Fibroblast of skin of left quadriceps (primary cell): ENCODE measurements around the gene FURIN.
"Not testable (repeated sequence)": the region's sequence is repeated elsewhere in the genome, so short reads cannot be mapped to it uniquely, and the experiment has no call there.

Source experiments
- DNase-seq, 2 experiments: peaks; one replicate each; pipeline ENCODE4 v3.0.0-alpha.2; 2013; ENCODE audit warnings: low read depth in 2 of 2

FURIN gene

DNA sequence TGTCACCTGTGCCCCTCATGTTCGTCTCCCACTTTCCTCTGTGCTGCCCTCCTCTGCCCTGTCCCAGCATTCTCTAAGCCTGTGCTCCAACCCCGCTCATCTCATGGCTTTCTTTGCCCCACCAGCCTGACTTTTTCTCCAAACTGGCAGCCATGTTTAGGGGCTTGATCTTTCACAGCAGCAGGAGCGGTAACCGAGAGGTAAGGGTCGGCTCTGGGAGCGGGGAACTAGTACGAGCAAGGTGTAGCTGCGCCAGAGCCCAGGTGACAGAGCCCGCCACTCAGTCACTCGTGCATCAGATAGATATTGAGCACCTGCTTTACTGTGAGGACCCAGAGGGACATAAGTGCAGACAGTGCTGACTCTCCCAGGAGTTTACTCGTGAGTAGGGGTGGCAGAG lies 48.1 kb downstream of the FURIN start:
- no peak for DNase-seq

DNA sequence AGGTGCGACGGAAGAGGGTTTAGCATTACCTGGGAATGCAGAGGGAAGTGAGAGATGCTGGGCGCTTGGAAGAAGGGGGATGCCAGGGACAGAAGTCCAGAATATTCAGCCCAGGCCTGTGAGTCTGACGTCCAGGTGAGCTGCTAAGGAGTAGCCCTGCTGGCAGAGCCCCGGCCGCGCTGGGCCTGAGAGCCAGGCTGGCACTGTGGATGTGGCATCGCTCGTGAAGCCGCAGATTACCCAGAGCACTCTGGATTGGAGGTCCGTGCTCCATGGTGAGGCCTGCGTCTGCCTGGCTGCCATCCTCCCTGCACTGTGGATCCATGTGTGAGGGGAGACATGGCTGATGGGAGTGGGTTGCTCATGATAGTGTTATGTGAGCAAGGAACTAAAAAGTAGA lies 49.2 kb downstream of the FURIN start:
- no peak for DNase-seq

DNA sequence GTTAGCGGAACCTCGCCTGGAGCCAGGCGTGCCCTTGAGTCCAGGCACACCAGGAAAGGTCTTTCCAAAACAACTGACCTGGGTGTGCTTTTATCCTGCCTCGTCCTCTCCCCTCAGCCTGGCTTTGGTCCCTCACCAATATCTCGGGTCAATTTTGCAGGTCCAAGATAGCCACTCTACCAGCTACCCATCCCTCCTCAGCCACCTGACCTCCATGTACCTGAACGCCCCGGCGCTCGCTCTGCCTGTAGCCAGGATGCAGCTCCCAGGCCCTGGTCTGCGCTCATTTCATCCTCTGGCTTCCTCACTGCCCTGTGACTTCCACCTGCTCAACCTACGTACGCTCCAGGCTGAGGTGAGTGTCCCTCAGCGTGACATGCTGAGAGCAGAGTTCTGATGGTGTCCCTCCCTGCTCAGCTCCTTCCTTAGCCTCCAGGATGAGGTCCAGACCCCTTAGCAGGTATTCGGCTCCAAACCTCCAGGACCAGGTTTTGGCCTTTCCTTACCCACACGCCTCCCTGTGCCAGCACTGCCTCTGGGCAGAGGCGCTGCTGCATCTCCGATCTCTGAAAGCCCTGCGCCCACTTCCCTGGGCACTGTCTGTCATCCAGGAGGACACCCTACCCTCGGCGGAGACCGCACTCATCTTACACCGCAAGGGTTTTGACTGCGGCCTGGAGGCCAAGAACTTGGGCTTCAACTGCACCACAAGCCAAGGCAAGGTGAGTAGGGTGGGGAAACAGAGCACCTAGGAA lies 49.8 kb downstream of the FURIN start:
- no peak for DNase-seq

DNA sequence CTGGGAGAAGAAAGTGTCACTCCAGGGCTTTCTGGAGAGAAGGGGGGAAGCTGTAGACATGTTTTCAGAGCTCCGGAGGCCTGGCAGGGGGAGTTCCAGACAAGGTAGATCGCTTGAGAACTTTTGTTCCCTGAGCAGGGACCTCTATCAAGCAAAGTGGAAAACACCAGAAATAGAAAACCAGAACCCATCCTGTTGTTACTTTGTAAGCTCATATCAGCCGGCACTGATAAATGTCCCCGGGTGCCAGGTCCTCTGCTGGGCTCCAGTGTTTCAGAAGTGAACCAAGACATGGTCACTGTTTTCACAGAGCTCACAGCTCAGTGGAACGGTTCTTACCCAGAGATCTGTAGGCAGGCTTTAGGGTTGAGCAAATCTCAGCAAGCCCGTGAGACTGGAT lies 50.4 kb downstream of the FURIN start:
- no peak for DNase-seq

DNA sequence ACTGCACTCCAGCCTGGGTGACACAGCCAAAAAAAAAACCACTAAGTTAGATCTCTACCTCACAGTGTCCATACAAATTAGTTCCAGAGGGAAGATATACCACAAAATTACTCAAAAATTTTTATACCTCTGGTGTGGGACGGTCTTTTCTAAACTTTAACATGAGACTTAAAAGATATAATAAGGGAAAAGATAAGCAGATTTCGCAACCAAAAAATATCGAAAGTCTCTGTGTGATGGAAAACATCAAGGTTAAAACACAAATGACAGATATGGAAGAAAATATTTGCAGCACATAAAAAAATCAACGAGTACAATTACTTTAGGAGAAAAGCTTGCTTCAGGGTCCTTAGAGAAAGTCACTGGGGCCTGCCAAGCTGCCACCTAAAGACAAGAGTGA lies 53.5 kb downstream of the FURIN start:
- DNase-seq = no peak

DNA sequence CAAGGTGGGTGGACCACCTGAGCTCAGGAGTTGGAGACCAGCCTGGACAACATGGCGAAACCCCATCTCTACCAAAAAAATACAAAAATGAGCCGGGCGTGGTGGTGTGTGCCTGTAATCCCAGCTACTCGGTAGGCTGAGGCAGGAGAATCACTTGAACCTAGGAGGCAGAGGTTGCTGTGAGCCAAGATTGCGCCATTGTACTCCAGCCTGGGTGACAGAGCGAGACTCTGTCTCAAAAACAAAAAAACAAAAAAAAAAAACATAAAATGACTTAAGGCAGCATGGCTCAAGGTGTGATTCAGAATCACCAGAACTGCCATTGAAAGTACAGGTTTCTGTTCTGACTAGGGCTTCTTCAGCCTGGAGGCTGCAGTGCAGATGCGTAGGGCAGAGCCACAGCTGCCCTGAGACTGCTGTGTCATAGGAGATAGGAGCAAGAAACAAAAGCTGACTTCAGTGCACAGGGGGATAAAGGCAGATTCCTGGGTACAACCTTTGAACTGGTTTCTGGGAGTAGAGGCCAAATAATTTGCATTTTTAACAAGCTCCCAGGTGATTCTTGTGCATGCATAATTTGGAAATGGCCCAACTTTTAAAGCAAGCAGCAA lies 54.4 kb downstream of the FURIN start:
- not testable (repeated sequence) for DNase-seq

DNA sequence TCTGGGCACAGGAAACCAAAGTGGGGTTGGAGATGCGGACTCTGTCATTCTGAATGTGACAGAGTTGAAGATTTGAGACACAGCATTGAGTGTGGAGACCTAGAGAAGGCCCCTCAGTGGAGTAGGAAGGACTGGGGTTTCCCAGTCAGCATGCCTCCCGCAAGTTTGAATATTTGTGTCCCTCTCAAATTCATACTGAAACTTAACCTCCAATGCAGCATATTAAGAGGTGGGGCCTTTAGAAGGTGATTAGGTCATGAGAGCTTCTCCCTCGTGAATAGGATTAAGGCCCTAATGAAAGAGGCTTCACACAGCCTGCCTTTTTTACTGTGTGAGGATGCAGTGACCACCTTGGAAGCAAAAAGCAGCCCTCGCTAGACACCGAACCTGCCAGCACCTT lies 56.0 kb downstream of the FURIN start:
- no peak for DNase-seq

DNA sequence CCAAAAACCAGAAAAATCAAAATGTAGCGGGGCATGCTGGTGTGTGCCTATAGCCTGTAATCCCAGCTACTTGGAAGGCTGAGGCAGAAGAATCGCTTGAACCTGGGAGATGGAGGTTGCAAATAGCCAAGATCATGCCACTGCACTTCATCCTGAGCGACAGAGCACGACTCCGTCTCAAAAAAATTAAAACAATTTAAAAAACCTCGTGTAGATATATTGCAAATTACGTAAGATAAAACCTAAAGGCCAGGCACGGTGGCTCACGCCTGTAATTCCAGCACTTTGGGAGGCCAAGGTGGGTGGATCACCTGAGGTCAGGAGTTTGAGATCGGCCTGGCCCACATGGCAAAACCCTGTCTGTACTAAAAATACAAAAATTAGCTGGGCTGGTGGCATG lies 58.4 kb downstream of the FURIN start:
- DNase-seq = not testable (repeated sequence)

DNA sequence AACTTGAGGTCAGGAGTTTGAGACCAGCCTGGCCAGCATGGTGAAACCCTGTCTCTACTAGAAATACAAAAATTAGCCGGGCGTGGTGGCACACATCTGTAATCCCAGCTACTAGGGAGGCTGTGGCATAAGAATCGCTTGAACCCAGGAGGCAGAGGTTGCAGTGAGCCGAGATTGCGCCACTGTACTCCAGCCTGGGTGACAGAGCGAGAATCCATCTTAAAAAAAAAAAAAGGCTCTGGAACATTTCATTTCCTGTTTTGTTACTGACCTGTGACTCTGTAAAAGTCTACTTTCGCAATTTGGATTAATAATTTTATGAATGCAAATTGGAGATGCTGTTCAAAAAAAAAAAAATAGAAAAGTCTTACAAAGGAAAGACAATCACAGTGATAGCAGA lies 59.7 kb downstream of the FURIN start:
- not testable (repeated sequence) for DNase-seq

DNA sequence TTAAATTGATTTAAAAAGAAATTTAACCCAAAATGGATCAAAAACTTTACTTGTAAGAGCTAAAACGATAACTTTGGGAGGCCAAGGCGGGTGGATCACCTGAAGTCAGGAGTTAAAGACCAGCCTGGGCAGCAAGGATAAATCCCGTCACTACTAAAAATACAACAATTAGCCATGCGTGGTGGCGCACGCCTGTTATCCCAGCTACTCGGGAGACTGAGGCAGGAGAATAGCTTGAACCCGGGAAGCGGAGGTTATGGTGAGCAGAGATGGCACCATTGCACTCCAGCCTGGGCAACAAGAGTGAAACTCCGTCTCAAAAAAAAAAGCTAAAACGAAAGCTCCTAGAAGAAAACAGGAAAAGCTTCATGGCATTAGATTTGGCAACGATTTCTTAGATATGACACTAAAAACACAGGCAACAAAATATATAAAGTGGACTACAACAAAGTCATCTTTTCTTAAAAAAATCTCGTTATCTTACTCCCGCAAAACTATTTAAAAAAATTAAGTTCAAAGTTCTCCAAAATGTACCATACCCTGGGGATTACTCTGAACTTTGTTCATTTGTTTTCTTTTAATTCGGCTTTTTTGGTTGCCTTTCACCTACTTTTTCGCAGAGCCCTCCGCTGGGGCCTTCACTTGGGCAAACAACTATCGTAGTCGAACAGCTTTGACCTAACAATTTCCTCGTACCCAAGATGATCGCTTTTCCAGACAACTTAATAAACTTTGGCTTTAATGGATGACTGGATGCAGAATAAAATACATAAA lies 61.0 kb downstream of the FURIN start:
- DNase-seq = no peak

DNA sequence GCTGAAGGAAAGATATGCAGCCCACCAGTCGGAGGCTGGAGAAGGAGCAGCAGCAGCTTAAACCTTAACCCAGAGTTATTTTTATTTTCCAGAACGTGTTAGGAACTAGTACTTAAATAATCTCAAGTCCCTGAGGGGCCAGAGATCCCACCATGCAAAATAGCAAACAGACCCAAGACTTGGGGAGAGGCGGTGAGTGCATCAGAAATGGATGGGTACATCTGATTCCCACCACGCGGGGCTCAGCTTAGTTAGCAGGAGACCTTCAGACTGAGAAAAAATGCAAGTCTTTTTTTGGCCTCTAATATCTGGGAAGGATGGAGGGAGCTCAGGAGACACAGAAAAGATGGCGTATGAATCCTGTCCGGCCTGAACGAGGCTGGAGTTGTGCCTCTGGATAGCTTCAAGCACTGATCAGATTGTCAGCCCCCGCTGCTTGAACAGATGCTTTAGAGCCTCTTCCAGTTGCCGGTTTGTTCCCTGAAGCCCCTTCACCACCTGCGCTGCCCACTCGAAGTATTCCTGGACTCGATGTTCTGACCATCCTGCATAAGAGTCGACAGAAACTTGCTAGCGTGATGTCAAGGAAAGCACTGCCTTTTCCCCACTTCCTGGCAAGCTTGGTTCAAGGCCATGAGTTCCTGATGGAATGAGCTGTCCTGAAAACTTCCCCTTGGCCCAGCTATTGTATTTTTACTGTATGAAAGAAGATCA lies 62.6 kb downstream of the FURIN start:
- DNase-seq = no peak

DNA sequence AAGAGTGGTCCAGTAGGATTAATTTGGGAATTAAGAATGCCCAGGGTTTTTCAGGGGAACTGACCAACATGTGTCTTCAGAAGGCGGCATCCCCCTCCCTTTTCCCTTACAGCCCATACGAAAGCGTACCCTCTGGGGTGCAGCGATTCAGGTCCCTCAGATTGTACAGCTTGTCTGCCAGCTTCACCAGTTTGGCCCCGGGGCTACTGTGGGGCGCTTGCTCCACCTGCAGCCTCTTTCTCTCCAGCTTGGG lies 63.1 kb downstream of the FURIN start:
- no peak for DNase-seq

DNA sequence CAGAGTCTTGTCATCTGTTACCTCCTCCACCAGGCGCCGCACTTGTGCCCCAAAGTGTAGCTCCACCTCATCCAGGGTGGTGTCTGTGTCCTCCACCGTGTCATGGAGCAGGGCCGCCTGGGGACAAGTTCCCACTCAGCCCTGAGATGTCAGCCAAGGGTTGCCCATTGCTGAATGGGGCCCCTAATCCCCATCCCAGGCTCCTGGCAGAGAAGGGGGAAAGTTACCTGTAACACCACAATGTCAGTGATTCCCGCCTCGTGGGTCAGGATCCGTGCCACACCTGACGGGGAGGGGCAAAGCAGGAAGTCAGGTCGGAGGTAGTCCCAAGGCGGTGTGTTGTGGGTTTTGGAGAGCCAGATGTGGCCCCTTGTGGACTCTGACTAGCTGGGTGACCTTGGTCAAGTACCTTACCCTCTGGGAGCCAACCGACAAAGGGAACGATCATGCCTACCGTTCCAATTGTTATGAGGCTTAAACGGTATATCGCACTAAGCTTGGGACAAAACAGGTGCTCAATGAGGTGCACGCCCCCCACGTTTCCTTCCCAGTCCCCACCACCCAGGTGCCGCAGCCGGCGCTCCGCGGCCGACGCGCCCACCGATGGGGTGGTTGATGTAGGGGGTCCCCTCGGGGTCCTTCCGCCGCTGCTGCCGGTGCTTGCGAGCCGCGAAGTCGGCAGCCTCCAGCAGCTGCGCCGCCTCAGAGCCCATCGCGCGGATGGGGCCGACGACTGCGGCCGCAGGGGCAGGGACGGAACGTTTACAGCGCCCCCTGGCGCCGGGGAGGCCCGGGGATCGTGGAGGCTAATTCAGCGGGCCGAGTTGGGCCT lies 63.7 kb downstream of the FURIN start, which contains the start of gene HDDC3:
Gene HDDC3, minus strand, starts transcription at position 722 of the 832 bp plus-strand sequence. Its CDS starts 9 bp downstream, at position 713.
- peak; percentile 42 to 47 for DNase-seq

DNA sequence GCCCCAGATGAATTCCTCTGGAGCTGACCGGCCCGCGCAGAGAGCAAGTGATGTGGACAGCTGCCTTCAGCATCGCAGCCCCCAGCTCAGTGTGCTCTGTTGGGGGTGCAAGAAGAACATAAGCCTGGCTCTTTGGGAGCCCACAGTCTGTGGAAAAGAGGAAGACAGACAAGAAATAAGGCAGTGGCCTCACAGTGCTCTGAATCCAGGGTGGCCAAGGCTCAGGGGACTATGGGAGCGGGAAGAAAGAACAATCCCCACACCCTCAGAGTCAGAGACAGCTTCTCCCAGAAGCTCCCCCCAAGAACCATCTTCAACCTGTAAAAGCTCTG lies 64.2 kb downstream of the FURIN start:
- no peak for DNase-seq
